Activated CD4-positive, alpha-beta T cell treated with anti-CD3 and anti-CD28 coated beads, Interleukin-10, Interleukin-2, amounts not matched to agents 100 ng/mL and 50 ng/mL, durations not matched to agents 16 hours and 8 hours (primary cell): ENCODE results near the gene MARCHF6.
"Not testable (repeated sequence)": the region's sequence is repeated elsewhere in the genome, so short reads cannot be mapped to it uniquely, and the experiment has no call there.

Experiments used
- DNase-seq: peaks from one replicate; pipeline ENCODE4 v3.0.0-alpha.2; 2020

Gene MARCHF6

DNA sequence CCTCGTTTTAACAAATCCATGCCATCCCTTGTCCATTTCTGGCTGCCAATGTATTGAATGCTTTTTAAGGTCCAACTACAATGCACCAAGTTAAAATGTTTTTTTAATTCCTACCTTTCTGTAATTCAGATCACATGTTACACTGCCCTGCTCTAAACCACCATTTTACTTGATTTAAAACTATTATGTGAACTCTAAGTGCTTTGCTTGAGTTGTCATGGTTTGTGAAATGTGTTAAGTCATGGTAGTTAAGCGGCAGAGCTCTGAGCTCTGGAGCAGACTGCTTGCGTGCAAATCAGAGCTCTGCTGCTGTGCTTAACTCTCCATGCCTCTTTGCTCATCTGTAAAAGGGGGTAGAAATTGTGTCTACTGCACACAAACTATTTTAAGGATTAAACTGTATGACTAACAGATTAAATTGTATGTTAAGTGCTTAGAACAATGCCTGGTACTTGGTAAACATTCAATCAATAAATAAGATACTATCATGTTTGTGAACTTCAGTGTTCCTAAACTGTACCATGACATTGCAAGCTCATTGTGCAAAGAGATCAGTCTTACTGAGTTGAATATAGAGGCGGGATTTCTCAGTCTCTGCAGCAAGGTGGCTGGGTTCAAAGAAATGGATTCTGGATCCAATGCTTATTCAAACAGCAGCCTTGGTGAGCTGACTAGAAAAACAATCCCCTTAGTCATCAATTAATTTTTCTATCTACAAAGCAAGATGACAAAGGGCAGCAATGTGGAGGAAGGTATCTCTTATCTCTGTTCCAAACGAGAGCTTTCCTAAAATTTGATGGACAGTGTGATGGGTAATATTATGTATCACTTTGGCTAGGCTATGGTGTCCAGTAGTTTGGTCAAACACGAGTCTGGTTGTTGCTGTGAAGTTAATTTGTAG lies 29.7 kb upstream of the MARCHF6 start:
- DNase-seq: no peak

DNA sequence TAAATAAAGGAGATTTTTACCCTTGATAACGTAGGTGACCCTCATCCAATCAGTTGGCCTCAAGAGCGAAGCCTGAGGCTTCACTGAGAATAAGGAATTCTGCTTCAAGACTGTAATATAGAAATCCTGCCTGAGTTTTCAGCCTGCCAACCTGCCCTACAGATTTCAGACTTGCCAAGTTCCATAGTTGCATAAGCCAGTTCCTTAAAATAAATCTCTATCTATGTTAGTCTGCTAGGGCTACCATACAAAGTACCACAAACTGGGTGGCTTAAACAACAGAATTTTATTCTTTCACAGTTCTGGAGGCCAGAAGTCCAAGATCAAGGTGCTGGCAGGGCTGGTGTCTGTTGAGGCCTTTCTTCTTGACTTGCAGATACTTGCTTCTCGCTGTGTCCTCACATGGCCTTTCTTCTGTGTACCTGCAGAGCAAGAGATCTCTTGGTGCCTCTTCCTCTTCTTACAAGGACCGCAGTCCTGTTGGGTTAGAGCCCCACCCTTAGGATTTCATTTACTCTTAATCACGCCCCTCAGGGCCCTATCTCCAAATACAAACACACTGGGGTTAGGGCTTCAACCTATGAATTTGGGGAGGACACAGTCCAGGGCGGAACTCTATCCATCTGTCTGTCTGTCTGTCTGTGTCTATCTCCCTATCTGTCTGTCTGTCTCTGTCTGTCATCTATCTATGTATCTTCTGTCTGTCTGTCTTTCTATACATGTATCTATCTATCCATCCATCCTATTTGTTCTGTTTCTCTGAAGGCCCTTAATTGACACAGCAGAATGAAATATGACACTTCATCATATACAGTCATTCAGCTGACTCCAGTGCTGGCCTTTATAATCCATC lies 28.8 kb upstream of the MARCHF6 start:
- DNase-seq: no peak

DNA sequence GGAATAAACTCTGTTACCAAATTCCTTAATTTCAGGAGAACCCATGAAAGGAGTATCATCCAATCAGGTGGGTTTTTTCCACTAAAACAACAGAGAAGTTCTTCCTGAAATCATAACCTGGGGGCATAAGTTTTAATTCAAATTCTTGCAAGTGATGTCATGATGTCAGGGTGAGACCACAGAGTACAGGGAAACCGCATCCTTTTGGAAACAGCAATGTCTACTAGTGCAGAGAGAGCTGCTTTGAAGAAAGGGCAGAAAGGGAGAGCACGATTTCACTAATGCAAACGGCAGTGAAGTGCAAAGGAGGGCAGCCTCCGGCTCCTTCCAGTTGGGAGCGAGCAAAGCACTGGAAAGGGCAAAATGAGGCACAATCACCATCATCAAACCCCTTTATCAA lies 25.2 kb upstream of the MARCHF6 start:
- no peak for DNase-seq

DNA sequence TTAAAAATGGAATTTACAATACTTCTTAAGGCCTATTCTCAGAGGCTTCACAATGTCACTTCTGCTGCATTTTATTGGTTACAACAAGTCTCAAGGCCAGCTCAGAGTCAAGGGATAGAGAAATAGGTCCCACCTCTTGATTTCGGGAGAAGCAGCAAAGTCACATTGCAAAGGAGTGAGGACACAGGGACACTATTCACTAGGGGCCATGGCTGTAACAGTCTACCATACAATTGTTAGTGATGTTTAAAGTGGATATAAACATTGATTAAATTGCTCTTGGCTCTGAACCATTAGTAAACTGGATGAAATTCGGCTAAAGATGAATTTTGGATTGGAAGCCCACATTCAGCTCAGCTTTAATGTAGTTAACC lies 24.1 kb upstream of the MARCHF6 start:
- DNase-seq: no peak

DNA sequence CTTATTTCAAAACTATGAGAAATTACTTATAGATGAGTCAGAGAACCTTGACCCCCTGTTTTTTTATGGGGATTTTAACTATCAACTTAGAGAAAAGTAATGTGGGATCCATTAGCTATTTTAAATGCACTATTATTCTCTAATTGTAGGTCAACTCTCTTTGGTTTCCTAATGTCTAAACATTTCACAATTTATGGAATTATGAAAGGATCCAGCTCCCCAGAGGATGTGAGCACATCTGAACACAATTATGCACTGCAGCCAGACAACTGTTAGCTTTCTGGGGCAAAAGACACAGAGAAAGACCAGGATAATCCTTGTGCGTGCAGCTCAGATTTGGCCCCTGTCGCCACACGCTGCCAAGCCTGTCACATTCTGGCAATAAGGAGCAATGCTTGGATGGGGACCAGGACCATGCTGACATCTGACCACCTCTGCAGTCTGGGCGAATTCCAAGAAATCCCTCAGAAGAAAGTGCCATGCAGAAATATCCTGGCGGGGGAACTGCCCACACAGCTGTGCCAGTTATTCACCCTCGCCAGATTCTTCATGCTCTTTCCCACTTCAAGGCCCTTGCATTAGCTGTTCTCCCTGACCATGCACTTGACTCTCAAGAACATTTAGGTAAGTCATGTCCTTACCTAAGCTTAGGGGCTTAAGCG lies 23.5 kb upstream of the MARCHF6 start:
- DNase-seq: no peak

GRCh38 chr5:10330511-10331230 lies 22.8 kb upstream of the MARCHF6 start:
- DNase-seq: no peak

- DNase-seq: no peak
These were observed 22.1 kb upstream of the MARCHF6 start for GRCh38 chr5:10331341-10331796.

- no peak for DNase-seq
These were observed 21.2 kb upstream of the MARCHF6 start for GRCh38 chr5:10332301-10332700.

GRCh38 chr5:10333154-10334006 lies 20.1 kb upstream of the MARCHF6 start:
- no peak for DNase-seq

DNA sequence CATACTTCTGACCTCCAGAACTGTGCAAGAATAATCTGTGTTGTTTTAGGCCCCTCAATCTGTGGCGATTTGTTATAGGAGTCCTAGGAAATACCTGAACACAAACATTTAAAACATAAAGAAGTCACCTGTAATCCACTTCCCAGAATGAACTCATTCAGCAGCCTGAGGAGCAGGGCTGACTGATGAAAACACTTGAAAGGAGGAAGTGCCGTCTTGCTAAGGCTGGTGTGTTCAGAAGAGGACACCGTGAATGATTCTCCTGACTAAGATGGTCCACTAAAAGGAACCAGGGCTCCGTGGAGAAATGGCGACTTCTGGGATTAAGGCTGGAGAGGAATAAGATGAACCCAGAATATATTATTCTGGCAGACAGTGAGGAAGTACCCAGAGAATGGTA lies 18.7 kb upstream of the MARCHF6 start:
- DNase-seq: no peak

DNA sequence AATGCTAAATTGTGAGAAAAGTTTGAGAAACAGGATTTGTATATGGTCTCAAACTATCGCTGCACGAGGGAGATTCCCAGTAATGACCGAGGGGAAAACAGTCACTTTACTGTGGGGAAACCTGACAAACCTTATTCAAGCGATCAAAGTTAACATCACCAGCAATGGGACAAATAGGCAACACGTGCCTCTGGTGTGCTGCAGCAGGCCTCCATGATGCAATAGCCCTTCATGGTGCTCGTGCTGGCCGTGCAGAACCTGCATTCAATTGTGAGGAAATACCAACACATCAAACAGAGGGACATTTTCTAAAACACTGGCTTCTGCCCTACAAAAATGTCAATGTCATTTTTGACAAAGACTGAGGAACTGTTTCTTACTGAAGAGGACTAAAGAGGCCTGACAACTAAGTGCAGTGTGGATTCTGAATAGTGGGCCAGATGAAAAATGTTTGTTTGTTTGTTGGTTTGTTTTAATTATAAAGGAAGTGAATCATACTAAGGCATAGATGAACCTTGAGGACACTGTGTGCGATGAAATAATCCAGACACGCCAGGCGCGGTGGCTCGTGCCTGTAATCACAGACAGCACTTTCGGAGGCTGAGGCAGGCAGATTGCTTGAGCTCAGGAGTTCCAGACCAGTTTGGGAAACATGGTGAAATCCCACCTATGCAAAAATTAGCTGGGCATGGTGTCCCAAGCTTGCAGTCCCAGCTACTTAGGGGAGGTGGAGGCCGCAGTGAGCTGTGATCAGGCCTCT lies 17.6 kb upstream of the MARCHF6 start:
- no peak for DNase-seq

DNA sequence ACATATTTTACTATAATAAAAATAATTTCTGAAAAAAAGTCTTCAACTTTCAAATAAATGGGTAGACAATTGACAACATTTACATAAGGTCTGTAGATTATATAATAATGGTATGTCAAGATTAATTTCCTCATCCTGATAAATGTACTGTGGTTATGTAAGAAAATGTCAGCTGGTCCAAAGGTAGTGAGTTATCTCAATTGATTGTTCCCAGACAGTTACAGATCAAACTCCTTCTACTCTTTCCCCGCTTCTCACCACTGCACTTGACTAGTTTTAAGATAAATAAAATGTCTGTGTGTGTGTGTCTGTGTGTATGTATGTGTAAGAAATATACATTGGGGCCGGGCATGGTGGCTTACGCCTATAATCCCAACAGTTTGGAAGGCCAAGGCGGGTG lies 16.4 kb upstream of the MARCHF6 start:
- no peak for DNase-seq

GRCh38 chr5:10337986-10338385 lies 15.5 kb upstream of the MARCHF6 start:
- DNase-seq: no peak

- no peak for DNase-seq
These were observed 14.8 kb upstream of the MARCHF6 start for GRCh38 chr5:10338686-10339057.

GRCh38 chr5:10339058-10339811 lies 14.3 kb upstream of the MARCHF6 start:
- DNase-seq: no peak

DNA sequence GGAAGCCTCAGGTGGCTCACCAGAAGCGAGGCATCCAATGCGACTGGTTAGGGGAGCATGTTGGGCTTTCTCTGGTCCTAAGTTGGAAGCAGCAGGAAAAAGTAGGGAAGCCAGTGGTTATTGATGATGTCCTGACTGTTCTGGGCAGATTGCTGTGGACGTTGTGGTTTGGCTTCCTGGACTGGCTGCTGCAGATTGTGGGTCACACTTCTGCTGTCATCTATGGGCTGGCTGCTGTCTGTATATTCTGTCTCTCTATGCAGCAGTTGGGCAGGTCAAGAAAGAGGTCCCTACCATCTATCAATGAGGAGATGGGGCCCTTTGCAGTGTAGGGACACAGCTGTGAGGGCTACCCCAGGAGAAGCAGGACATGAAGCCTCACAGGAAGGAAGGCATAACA lies 13.5 kb upstream of the MARCHF6 start:
- DNase-seq: no peak

DNA sequence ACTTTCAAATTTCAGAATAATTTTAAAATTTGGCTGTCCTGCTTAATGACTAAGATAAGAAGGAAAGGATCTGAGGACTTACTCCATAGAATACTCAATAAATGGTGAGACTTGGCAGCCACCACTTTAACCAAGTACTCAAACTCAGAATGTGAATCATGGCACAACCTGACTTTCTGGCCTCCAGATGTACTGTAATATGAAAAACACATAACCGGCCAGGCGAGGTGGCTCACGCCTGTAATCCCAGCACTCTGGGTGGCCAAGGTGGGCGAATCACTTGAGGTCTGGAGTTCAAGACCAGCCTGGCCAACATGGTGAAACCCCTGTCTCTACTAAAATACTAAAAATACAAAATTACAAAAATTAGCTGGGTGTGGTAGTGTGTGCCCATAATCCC lies 10.0 kb upstream of the MARCHF6 start:
- no peak for DNase-seq

GRCh38 chr5:10344461-10345106 lies 8.9 kb upstream of the MARCHF6 start:
- not testable (repeated sequence) for DNase-seq

- DNase-seq: no peak
These were observed 5.2 kb upstream of the MARCHF6 start for GRCh38 chr5:10348258-10348657.
